ENCODE measurements around the gene SFPQ.

- TF ChIP-seq CTCF (conservative IDR thresholded peaks at IDR 0.05 in 1 of 2, IDR thresholded peaks at IDR 0.05 in 1 of 2; ENCODE audit: low read depth in 1 of 2, low read length in 2 of 2) (no peak), EZH2 (IDR thresholded peaks at IDR 0.05; ENCODE audit: low read length, missing control alignments) (no peak)
Measured at GRCh38 chr1:35164893-35165292, 28.1 kb downstream of the SFPQ start.

Measured in fibroblast of lung (primary cell).